Loucy (cell line): ENCODE results near the gene VSIG10.

Experiments
- H2AFZ ChIP-seq: fragments of 200-600 bp; sonication (generic); 2 replicates; pipeline ENCODE4 v1.6.0; 2016; ENCODE audit warnings: antibody characterized with exemption, mild to moderate bottlenecking, low read length, moderate library complexity
- H3F3A ChIP-seq: fragments of 200-600 bp; 2 replicates; pipeline ENCODE4 v1.6.0; 2016; ENCODE audit warnings: antibody characterized with exemption, low read depth, mild to moderate bottlenecking
- H3K27me3 ChIP-seq: fragments of 200-600 bp; sonication (generic); 2 replicates; pipeline ENCODE4 v1.6.1; 2014; ENCODE audit warnings: low read length, mild to moderate bottlenecking; ENCODE audit not compliant: insufficient read depth, poor library complexity, severe bottlenecking
- H3K36me3 ChIP-seq: fragments of 200-600 bp; sonication (generic); 2 replicates; pipeline ENCODE4 v1.6.1; 2016; ENCODE audit warnings: low read length; ENCODE audit not compliant: insufficient read depth
- H3K4me1 ChIP-seq: fragments of 200-600 bp; sonication (generic); 2 replicates; pipeline ENCODE4 v1.5.1; 2014; ENCODE audit warnings: low read length, mild to moderate bottlenecking; ENCODE audit not compliant: insufficient read depth, poor library complexity, severe bottlenecking
- H3K4me2 ChIP-seq: fragments of 200-600 bp; sonication (generic); 2 replicates; pipeline ENCODE4 v1.6.0; 2014; ENCODE audit warnings: antibody characterized with exemption, low read length, low read depth, mild to moderate bottlenecking; ENCODE audit not compliant: poor library complexity, severe bottlenecking
- H3K4me3 ChIP-seq: fragments of 200-600 bp; sonication (generic); 2 replicates; pipeline ENCODE4 v1.5.1; 2014; ENCODE audit warnings: low read length, mild to moderate bottlenecking, mixed read lengths; ENCODE audit not compliant: poor library complexity, severe bottlenecking
- H3K79me2 ChIP-seq: fragments of 200-600 bp; sonication (generic); 2 replicates; pipeline ENCODE4 v1.6.1; 2014; ENCODE audit warnings: low read length; ENCODE audit not compliant: insufficient read depth
- H3K9ac ChIP-seq: fragments of 200-600 bp; sonication (generic); 2 replicates; pipeline ENCODE4 v1.6.0; 2014; ENCODE audit warnings: mild to moderate bottlenecking, low read depth, low read length, moderate library complexity; ENCODE audit not compliant: poor library complexity, severe bottlenecking
- H3K9me2 ChIP-seq: fragments of 200-600 bp; sonication (generic); replicated peaks from 2 replicates; pipeline ENCODE4 v1.6.1; 2016; ENCODE audit warnings: low read depth, low read length, mixed read lengths
- H3K9me3 ChIP-seq: fragments of 200-600 bp; sonication (generic); 2 replicates; pipeline ENCODE4 v1.6.1; 2014; ENCODE audit warnings: mild to moderate bottlenecking, antibody characterized with exemption, low read length, low read depth; ENCODE audit not compliant: insufficient read depth
- H4K20me1 ChIP-seq: fragments of 200-600 bp; sonication (generic); 2 replicates; pipeline ENCODE4 v1.6.0; 2014; ENCODE audit warnings: antibody characterized with exemption, low read length, mild to moderate bottlenecking; ENCODE audit not compliant: insufficient read depth, poor library complexity, severe bottlenecking
- EZH2phosphoT487 ChIP-seq: fragments of 200-600 bp; IDR thresholded peaks from 2 replicates; pipeline ENCODE4 v1.6.1; 2018; ENCODE audit warnings: antibody characterized with exemption, mild to moderate bottlenecking, moderate library complexity, borderline replicate concordance
- TF ChIP-seq, protein P1 (sequence below): fragments of 200-600 bp; sonication (generic); conservative IDR thresholded peaks from 2 replicates; pipeline ENCODE4 v1.5.1; 2014; ENCODE audit warnings: mild to moderate bottlenecking, antibody characterized with exemption, low read length

VSIG10 gene

GRCh38 chr12:118044075-118044474, 59.7 kb downstream of the VSIG10 start:
- H4K20me1 ChIP-seq, result no peaks in the 10 kb centered on the region
- no peaks in the 10 kb centered on the region for H3F3A ChIP-seq
- H3K9me3 ChIP-seq, result no peaks in the 10 kb centered on the region
- H3K27me3 ChIP-seq, result no peaks in the 10 kb centered on the region
- H3K36me3 ChIP-seq, result peaks cover 38% of the 10 kb centered on the region; the same call in 1 of the 2 replicates
- no peak overlapping the region for H3K9ac ChIP-seq
- H3K4me1 ChIP-seq, result no peaks in the 10 kb centered on the region
- H3K9me2 ChIP-seq, result no peaks in the 10 kb centered on the region
- H2AFZ ChIP-seq, result no peak overlapping the region
- no peak overlapping the region for H3K4me2 ChIP-seq
- no peak overlapping the region for H3K4me3 ChIP-seq
- no peaks in the 10 kb centered on the region for H3K79me2 ChIP-seq
- TF ChIP-seq, protein P1, sequence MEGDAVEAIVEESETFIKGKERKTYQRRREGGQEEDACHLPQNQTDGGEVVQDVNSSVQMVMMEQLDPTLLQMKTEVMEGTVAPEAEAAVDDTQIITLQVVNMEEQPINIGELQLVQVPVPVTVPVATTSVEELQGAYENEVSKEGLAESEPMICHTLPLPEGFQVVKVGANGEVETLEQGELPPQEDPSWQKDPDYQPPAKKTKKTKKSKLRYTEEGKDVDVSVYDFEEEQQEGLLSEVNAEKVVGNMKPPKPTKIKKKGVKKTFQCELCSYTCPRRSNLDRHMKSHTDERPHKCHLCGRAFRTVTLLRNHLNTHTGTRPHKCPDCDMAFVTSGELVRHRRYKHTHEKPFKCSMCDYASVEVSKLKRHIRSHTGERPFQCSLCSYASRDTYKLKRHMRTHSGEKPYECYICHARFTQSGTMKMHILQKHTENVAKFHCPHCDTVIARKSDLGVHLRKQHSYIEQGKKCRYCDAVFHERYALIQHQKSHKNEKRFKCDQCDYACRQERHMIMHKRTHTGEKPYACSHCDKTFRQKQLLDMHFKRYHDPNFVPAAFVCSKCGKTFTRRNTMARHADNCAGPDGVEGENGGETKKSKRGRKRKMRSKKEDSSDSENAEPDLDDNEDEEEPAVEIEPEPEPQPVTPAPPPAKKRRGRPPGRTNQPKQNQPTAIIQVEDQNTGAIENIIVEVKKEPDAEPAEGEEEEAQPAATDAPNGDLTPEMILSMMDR, result no peak
- no peak for TF ChIP-seq EZH2phosphoT487

DNA sequence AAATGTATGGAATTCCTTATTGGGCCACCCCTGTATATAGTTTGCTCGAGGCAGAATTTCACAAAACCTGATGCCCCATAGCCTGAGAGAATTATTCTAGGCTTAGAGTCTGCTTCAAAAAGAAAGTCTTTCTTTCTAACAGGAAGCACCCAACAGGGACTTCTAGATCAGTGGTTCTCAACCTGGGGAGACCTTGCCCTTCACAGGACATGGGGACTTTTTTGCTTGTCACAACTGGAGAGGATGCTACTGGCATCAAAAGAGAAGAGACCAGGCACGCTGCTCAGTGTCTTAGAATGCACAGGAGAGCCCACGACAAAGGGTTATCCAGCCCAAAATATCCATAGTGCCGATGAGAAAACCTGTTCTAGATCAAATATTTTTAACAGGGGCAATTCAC, 61.7 kb downstream of the VSIG10 start:
- no peak overlapping the region for H3K9ac ChIP-seq
- no peaks in the 10 kb centered on the region for H3F3A ChIP-seq
- H3K4me2 ChIP-seq, result no peak overlapping the region
- no peak overlapping the region for H3K4me3 ChIP-seq
- H3K36me3 ChIP-seq, result peaks cover 48% of the 10 kb centered on the region; the same call in 1 of the 2 replicates
- H2AFZ ChIP-seq, result no peak overlapping the region
- H3K9me3 ChIP-seq, result no peaks in the 10 kb centered on the region
- H3K27me3 ChIP-seq, result no peaks in the 10 kb centered on the region
- no peaks in the 10 kb centered on the region for H3K4me1 ChIP-seq
- no peaks in the 10 kb centered on the region for H3K79me2 ChIP-seq
- no peak for TF ChIP-seq EZH2phosphoT487
- TF ChIP-seq, protein P1, result no peak
- no peaks in the 10 kb centered on the region for H4K20me1 ChIP-seq
- no peaks in the 10 kb centered on the region for H3K9me2 ChIP-seq

DNA sequence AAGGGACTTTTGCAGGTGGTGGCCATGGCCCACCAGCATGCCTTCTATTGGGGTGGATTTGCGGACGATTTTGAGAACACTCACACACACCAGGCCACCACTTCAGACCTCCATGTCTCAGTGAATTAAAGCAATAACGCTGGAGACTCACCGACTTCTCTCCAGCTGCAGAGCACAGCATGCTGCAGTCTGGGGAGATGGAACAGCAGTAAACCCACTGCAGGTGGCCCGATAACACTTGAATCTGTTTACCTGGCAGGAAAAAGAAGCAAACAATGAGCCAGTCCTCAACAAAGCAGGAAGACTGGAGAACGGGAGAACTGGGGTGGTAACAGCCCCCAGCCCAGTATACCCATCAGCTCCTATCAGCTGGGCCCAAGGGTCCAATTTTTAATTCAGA, 65.7 kb downstream of the VSIG10 start:
- Histone ChIP-seq H2AFZ (no peak overlapping the region), H3K36me3 (peaks cover 74% of the 10 kb centered on the region; the same call in 1 of the 2 replicates), H4K20me1 (no peaks in the 10 kb centered on the region)

More for the DNA sequence above, 65.7 kb downstream of the VSIG10 start:
- no peaks in the 10 kb centered on the region for H3F3A ChIP-seq
- no peaks in the 10 kb centered on the region for H3K4me1 ChIP-seq
- no peak overlapping the region for H3K4me2 ChIP-seq
- no peaks in the 10 kb centered on the region for H3K9me2 ChIP-seq
- no peak overlapping the region for H3K4me3 ChIP-seq
- no peak overlapping the region for H3K9ac ChIP-seq
- no peaks in the 10 kb centered on the region for H3K9me3 ChIP-seq
- no peaks in the 10 kb centered on the region for H3K79me2 ChIP-seq
- H3K27me3 ChIP-seq, result no peaks in the 10 kb centered on the region
- TF ChIP-seq, protein P1, result no peak
- TF ChIP-seq EZH2phosphoT487, result no peak
